HepG2 (cell line): Measurements from ENCODE around the gene ZNF764. TPM values are rescaled to one million over a fixed set of nuclear protein-coding genes. Genes with fewer than 3 reads are reported as not detected.

Experiments
- ATAC-seq: fragments of 200-7000 bp; cut with Tn5 transposase; 3 replicates; pipeline ENCODE4 v1.9.1; 2020; ENCODE audit warnings: mild to moderate bottlenecking, moderate library complexity
- BruUV-seq: library from RNA; stranded (reverse); fragments of 400-500 nt; replicated peaks from 2 replicates; lab custom pipeline; 2021; lab: Mats Ljungman, UMichigan
- CTCF ChIA-PET: fragments of 300-600 bp; formaldehyde crosslinking; extraction: SDS; loops from one replicate; lab custom pipeline; 2021; ENCODE audit warnings: low total read pairs, inconsistent platforms, low intra/inter-chr PET ratio; lab: Yijun Ruan, JAX
- POLR2A ChIA-PET: fragments of 350-600 bp; sonication (Branson Sonifier 250); formaldehyde crosslinking; loops from one replicate; lab custom pipeline; 2020; ENCODE audit warnings: antibody characterized with exemption, inconsistent platforms; lab: Yijun Ruan, JAX
- DNase-seq: peaks from one replicate; pipeline ENCODE4 v3.0.0-alpha.2; 2015; ENCODE audit warnings: low spot score
- FAIRE-seq: peaks from 3 replicates; lab custom pipeline; 2011; peaks lifted over from hg19 to GRCh38; lab: Jason Lieb, UNC
- H2AFZ ChIP-seq: one replicate; pipeline ENCODE4 v1.6.1; 2011; ENCODE audit warnings: low read length, inconsistent platforms
- H3K27ac ChIP-seq: fragments of 300-600 bp; 3 replicates; pipeline ENCODE4 v1.8.0; 2011; ENCODE audit warnings: mixed run types, mild to moderate bottlenecking, mixed read lengths, low read length, inconsistent platforms; ENCODE audit not compliant: insufficient read depth; ENCODE audit errors: extremely low read length
- H3K27me3 ChIP-seq, 2 experiments: fragments of 200-600 bp in 1 of 2; 2 replicates in 1 of 2; 3 replicates in 1 of 2; pipeline versions ENCODE4 v1.6.0 to v1.8.0; 2011; ENCODE audit warnings: low read length in 2 of 2, mild to moderate bottlenecking in 2 of 2, moderate library complexity in 2 of 2, inconsistent platforms in 1 of 2; ENCODE audit not compliant: insufficient read depth in 2 of 2, control insufficient read depth in 1 of 2
- H3K36me3 ChIP-seq, 2 experiments: fragments of 200-600 bp in 1 of 2; replicated peaks in 1 of 2; 2 replicates in 1 of 2; 3 replicates in 1 of 2; pipeline versions ENCODE4 v1.5.1 to v1.8.0; 2011; ENCODE audit warnings: low read length in 2 of 2, inconsistent platforms in 1 of 2; ENCODE audit not compliant: insufficient read depth in 2 of 2, control insufficient read depth in 1 of 2
- H3K4me1 ChIP-seq: 2 replicates; pipeline ENCODE4 v1.5.1; 2012; ENCODE audit warnings: low read length, inconsistent platforms; ENCODE audit not compliant: insufficient read depth
- H3K4me2 ChIP-seq: 2 replicates; pipeline ENCODE4 v1.6.0; 2011; ENCODE audit warnings: low read depth, low read length, inconsistent platforms
- H3K4me3 ChIP-seq, 3 experiments: fragments of 200-600 bp in 1 of 3; sonication (generic), shearing (Covaris generic) in 1 of 3; replicated peaks in 1 of 3; 2 replicates each; pipeline ENCODE4 v1.5.1; 2011 to 2016; ENCODE audit warnings: low read length in 3 of 3, inconsistent platforms in 2 of 3, low read depth in 2 of 3, mild to moderate bottlenecking in 2 of 3, control low read depth in 1 of 3, mixed read lengths in 1 of 3; ENCODE audit not compliant: insufficient read depth in 1 of 3
- H3K79me2 ChIP-seq: one replicate; pipeline ENCODE4 v1.6.1; 2011; ENCODE audit warnings: low read length, inconsistent platforms; ENCODE audit not compliant: insufficient read depth
- H3K9ac ChIP-seq: 2 replicates; pipeline ENCODE4 v1.6.0; 2011; ENCODE audit warnings: mild to moderate bottlenecking, low read depth, low read length, inconsistent platforms; ENCODE audit not compliant: insufficient read depth
- H3K9me3 ChIP-seq: 2 replicates; pipeline ENCODE4 v1.5.1; 2012; ENCODE audit warnings: mild to moderate bottlenecking, low read length
- H4K20me1 ChIP-seq: 2 replicates; pipeline ENCODE4 v1.6.0; 2011; ENCODE audit warnings: inconsistent platforms, mild to moderate bottlenecking, low read length, moderate library complexity; ENCODE audit not compliant: insufficient read depth
- ARHGAP35 ChIP-seq: sonication (generic); formaldehyde crosslinking; IDR thresholded peaks from 2 replicates; pipeline ENCODE4 v1.9.0; 2022; ENCODE audit warnings: mild to moderate bottlenecking, inconsistent platforms, moderate library complexity, missing genetic modification reagents, borderline replicate concordance
- CHCHD3 ChIP-seq: sonication (generic); formaldehyde crosslinking; IDR thresholded peaks from 2 replicates; pipeline ENCODE4 v1.8.0; 2022; ENCODE audit warnings: mild to moderate bottlenecking, missing genetic modification reagents, moderate library complexity
- DNMT1 ChIP-seq: sonication (generic); formaldehyde crosslinking; IDR thresholded peaks from 2 replicates; pipeline ENCODE4 v1.5.1; 2020; ENCODE audit warnings: mild to moderate bottlenecking, missing genetic modification reagents
- HNRNPLL ChIP-seq: fragments of 200-400 bp; formaldehyde crosslinking; IDR thresholded peaks from 2 replicates; pipeline ENCODE4 v1.6.1; 2017; ENCODE audit warnings: mild to moderate bottlenecking, low read depth, low read length; ENCODE audit not compliant: poor library complexity, severe bottlenecking
- IRF2 ChIP-seq: IDR thresholded peaks from 2 replicates; pipeline ENCODE4 v1.6.1; 2018; ENCODE audit warnings: missing genetic modification reagents, missing compliant biosample characterization
- NR1H2 ChIP-seq: sonication (generic); formaldehyde crosslinking; IDR thresholded peaks from 2 replicates; pipeline ENCODE4 v1.8.1; 2022; ENCODE audit warnings: low read depth, missing genetic modification reagents, borderline replicate concordance
- PAX8 ChIP-seq: sonication (generic); formaldehyde crosslinking; IDR thresholded peaks from 2 replicates; pipeline ENCODE4 v1.8.0; 2022; ENCODE audit warnings: mild to moderate bottlenecking, missing genetic modification reagents, borderline replicate concordance
- SALL2 ChIP-seq: sonication (generic); formaldehyde crosslinking; IDR thresholded peaks from 2 replicates; pipeline ENCODE4 v1.8.1; 2023; ENCODE audit warnings: mild to moderate bottlenecking, missing genetic modification reagents, inconsistent platforms
- TP53 ChIP-seq: sonication (generic); formaldehyde crosslinking; conservative IDR thresholded peaks from 2 replicates; pipeline ENCODE4 v1.4.0; 2020; ENCODE audit warnings: missing genetic modification reagents
- ZFP1 ChIP-seq: IDR thresholded peaks from 2 replicates; pipeline ENCODE4 v1.6.1; 2016
- ZNF225 ChIP-seq: sonication (generic); formaldehyde crosslinking; IDR thresholded peaks from 2 replicates; pipeline ENCODE4 v1.4.0; 2020; ENCODE audit warnings: mild to moderate bottlenecking, missing genetic modification reagents
- ZNF430 ChIP-seq: sonication (generic); formaldehyde crosslinking; IDR thresholded peaks from 2 replicates; pipeline ENCODE4 v1.9.0; 2021; ENCODE audit warnings: mild to moderate bottlenecking, missing genetic modification reagents
- ZNF660 ChIP-seq: sonication (generic); formaldehyde crosslinking; IDR thresholded peaks from 2 replicates; pipeline ENCODE4 v1.5.1; 2020; ENCODE audit warnings: mild to moderate bottlenecking, low read depth, missing genetic modification reagents, borderline replicate concordance
- ZNF883 ChIP-seq: sonication (generic); formaldehyde crosslinking; IDR thresholded peaks from 2 replicates; pipeline ENCODE4 v1.5.1; 2020; ENCODE audit warnings: mild to moderate bottlenecking, missing genetic modification reagents; ENCODE audit errors: not compliant biosample characterization
- ZZZ3 ChIP-seq: sonication (generic); formaldehyde crosslinking; IDR thresholded peaks from 2 replicates; pipeline ENCODE4 v1.4.0; 2020; ENCODE audit warnings: missing genetic modification reagents, mild to moderate bottlenecking, borderline replicate concordance
- WGBS: methylation state at CpG from one replicate; pipeline ENCODE4 v1.1.6; 2017; ENCODE audit warnings: low lambda C conversion rate; 5-methylcytosine and 5-hydroxymethylcytosine counted together
- in situ Hi-C: cut with HindIII; loops from 2 replicates; pipeline ENCODE4 v1.10.0; 2017; ENCODE audit warnings: low pct_unique_long_range_greater_than_20kb; ENCODE audit not compliant: extremely low pct_ligation_motif_present
- intact Hi-C: fragments of 100-400 bp; cut with micrococcal nuclease; formaldehyde crosslinking; loops from one replicate; pipeline ENCODE4 v1.10.0; 2022; ENCODE audit not compliant: unreplicated experiment
- polyA plus RNA-seq, 8 experiments: library from polyadenylated mRNA; depleted of rRNA in 3 of 8; stranded (reverse) in 7 of 8; unstranded in 1 of 8; fragments of >200 nt; fragmentation: Illumina TruSeq in 4 of 8; extraction: Trizol in 4 of 8; gene quantifications; 2 replicates each; pipeline versions ENCODE4 v1.2.1 to v1.2.3, GENCODE V29; 2011 to 2016; ENCODE audit warnings: low read depth in 4 of 8, missing spikeins in 1 of 8, mixed read lengths in 1 of 8; ENCODE audit not compliant: insufficient read depth in 1 of 8
- total RNA-seq, 5 experiments: library from RNA; depleted of rRNA; stranded (reverse); fragments of >200 nt; fragmentation: Illumina TruSeq; extraction: Trizol; gene quantifications; 2 replicates each; pipeline ENCODE4 v1.2.3, GENCODE V29; 2016; ENCODE audit warnings: low read depth in 1 of 5
- TF ChIP-seq, protein P1 (sequence below): IDR thresholded peaks from 2 replicates; pipeline ENCODE4 v1.6.1; 2018; ENCODE audit warnings: missing genetic modification reagents, mild to moderate bottlenecking, missing compliant biosample characterization
- TF ChIP-seq, protein P2 (sequence below): IDR thresholded peaks from 2 replicates; pipeline ENCODE4 v1.6.1; 2016
- TF ChIP-seq, protein P3 (sequence below): sonication (generic); formaldehyde crosslinking; IDR thresholded peaks from 2 replicates; pipeline ENCODE4 v1.5.0; 2020; ENCODE audit warnings: mild to moderate bottlenecking, low read depth, missing genetic modification reagents, borderline replicate concordance

ZNF764 gene
- total and polyA plus RNA-seq, 2 of the 13 experiments (the other 11 are each of a cell fraction or from before 2014, with no cell fraction given) = 4.1 to 9.1 TPM

DNA sequence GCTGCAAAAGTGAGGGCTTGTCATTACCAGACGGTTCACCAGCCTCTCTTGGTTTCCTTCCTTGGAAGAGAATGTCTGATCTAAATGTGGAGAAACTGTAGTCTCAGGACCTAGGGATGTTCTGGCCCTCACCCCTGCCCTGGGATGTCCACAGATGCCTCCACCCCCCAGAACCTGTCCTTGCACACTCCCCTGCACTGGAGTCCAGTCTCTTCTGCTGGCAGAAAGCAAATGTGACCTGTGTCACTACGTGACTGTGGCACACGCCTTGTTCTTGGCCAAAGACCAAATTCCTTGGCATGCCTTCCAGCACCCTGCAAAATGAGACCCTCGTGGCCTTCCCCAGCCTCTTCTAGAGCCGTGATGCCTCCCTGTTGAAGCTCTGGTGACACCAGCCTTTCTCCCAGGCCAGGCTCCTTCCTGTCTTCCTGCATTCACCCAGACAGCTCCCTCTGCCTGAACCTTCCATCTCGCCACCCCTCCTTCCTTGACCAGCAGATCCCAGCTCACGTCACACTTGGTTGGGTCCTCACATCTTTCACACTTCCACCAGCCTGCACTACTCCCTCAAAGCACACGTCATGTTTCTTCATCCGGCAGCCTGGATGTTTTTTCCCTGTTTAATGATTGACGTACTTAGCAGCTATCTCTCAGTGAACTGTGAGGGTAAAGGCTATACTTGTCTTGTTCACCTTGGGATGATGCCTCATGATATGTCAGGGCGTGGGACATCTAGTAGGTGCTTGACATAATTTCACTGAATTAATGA, 36.1 kb downstream of the ZNF764 start (continued):
- TF ChIP-seq SALL2 (CRISPR knock-in tag) = peak; percentile 54; the same call in 1 of the 2 replicates
- no peak for TF ChIP-seq NR1H2 (CRISPR knock-in tag)
- TF ChIP-seq ZZZ3 (CRISPR knock-in tag) = no peak
- TF ChIP-seq ARHGAP35 (CRISPR knock-in tag) = 0 out of 2 replicates have a peak, but pooled peaks have one; percentile 40
- TF ChIP-seq, protein P1, sequence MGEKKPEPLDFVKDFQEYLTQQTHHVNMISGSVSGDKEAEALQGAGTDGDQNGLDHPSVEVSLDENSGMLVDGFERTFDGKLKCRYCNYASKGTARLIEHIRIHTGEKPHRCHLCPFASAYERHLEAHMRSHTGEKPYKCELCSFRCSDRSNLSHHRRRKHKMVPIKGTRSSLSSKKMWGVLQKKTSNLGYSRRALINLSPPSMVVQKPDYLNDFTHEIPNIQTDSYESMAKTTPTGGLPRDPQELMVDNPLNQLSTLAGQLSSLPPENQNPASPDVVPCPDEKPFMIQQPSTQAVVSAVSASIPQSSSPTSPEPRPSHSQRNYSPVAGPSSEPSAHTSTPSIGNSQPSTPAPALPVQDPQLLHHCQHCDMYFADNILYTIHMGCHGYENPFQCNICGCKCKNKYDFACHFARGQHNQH (CRISPR knock-in tag) = peak; percentile 68; the same call in 1 of the 2 replicates
- no peak for TF ChIP-seq ZNF660 (CRISPR knock-in tag)
- TF ChIP-seq PAX8 = 0 out of 2 replicates have a peak, but pooled peaks have one; percentile 35
- TF ChIP-seq, protein P2, sequence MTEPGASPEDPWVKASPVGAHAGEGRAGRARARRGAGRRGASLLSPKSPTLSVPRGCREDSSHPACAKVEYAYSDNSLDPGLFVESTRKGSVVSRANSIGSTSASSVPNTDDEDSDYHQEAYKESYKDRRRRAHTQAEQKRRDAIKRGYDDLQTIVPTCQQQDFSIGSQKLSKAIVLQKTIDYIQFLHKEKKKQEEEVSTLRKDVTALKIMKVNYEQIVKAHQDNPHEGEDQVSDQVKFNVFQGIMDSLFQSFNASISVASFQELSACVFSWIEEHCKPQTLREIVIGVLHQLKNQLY = no peak

DNA sequence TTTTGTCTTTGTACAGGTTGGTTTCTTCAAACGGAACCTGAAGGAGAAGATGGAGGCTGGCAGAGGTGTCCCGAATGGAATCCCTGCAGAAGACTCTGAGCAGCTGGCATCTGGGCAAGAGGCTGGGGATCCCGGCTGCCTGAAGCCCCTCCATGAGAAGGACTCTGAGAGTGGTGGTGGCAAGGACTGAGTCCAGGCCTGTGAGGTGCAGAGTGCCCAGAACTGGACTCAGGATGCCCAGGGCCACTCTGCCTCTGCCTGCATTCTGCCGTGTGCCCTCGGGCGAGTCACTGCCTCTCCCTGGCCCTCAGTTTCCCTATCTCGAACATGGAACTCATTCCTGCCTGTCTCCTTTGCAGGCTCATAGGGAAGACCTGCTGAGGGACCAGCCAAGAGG, 36.7 kb downstream of the ZNF764 start:
- H4K20me1 ChIP-seq = no peaks in the 10 kb centered on the region
- H2AFZ ChIP-seq = peak overlapping the region; percentile 59
- no TSS peak for BruUV-seq
- in situ Hi-C loops (no loop called here), intact Hi-C loops (loop anchor here (10.0 kb wide), 1 partner anchor 133 kb away; the partner anchor contains the start of genes FBRS and PRR14)
- ChIA-PET CTCF (no interaction called here), POLR2A (interaction anchor here (1.2 to 1.8 kb wide), 3 partner anchors 36 to 92 kb away, joined by 7 to 11 read pairs (median 9); partner anchors contain the start of genes DCTPP1 and ZNF764)
- WGBS = 77% methylated on average over 7 of the region's 7 CpGs
- FAIRE-seq = no peak
- peak overlapping the region; percentile 51 for H3K9ac ChIP-seq
- no peak overlapping the region for H3K27ac ChIP-seq
- peak overlapping the region in 1 of 3 experiments; percentile 61; a peak in 1 of 6 replicates for H3K4me3 ChIP-seq
- H3K4me1 ChIP-seq = peaks cover 55% of the 10 kb centered on the region
- DNase-seq = no peak
- H3K9me3 ChIP-seq = no peaks in the 10 kb centered on the region
- H3K36me3 ChIP-seq = peaks cover 1 to 8% of the 10 kb centered on the region in 2 experiments; a peak in 1 of 5 replicates
- ATAC-seq = no peak
- peak overlapping the region; percentile 86 for H3K4me2 ChIP-seq
- H3K27me3 ChIP-seq = no peaks in the 10 kb centered on the region
- no peaks in the 10 kb centered on the region for H3K79me2 ChIP-seq
- TF ChIP-seq DNMT1 (CRISPR knock-in tag) = 0 out of 2 replicates have a peak, but pooled peaks have one; percentile 3
- TF ChIP-seq IRF2 (CRISPR knock-in tag) = peak; percentile 4; the same call in 1 of the 2 replicates
- TF ChIP-seq ZNF225 = 0 out of 2 replicates have a peak, but pooled peaks have one; percentile 4
- peak; percentile 4 for TF ChIP-seq ZNF883
- TF ChIP-seq, protein P3, sequence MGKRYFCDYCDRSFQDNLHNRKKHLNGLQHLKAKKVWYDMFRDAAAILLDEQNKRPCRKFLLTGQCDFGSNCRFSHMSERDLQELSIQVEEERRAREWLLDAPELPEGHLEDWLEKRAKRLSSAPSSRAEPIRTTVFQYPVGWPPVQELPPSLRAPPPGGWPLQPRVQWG (CRISPR knock-in tag) = no peak
- TF ChIP-seq HNRNPLL = no peak
- TF ChIP-seq TP53 (CRISPR knock-in tag) = no peak
- 0 out of 2 replicates have a peak, but pooled peaks have one; percentile 28 for TF ChIP-seq ZNF430 (CRISPR knock-in tag)
- TF ChIP-seq CHCHD3 = no peak
- TF ChIP-seq ZFP1 (CRISPR knock-in tag) = no peak
